IMR-90 (cell line): Measurements from ENCODE around the gene ABCA8. TPM values are rescaled to one million over a fixed set of nuclear protein-coding genes. Genes with fewer than 3 reads are reported as not detected.

Experiments used
- ATAC-seq: fragments of 200-7000 bp; cut with Tn5 transposase; 2 replicates; pipeline ENCODE4 v1.9.1; 2020; ENCODE audit warnings: low read depth, mild to moderate bottlenecking, moderate library complexity
- BruUV-seq: library from RNA; stranded (reverse); fragments of 400-500 nt; replicated peaks from 2 replicates; lab custom pipeline; 2021; lab: Mats Ljungman, UMichigan
- CTCF ChIA-PET: fragments of 300-600 bp; formaldehyde crosslinking; extraction: SDS; loops from one replicate; lab custom pipeline; 2021; ENCODE audit warnings: antibody characterized with exemption; lab: Yijun Ruan, JAX
- POLR2A ChIA-PET: fragments of 300-600 bp; sonication (Branson Sonifier 250); formaldehyde crosslinking; loops from one replicate; lab custom pipeline; 2022; ENCODE audit warnings: antibody characterized with exemption; ENCODE audit not compliant: unreplicated experiment; lab: Charles Lee
- DNase-seq: peaks from one replicate; pipeline ENCODE4 v3.0.0; 2013
- H2AFZ ChIP-seq: replicated peaks from 2 replicates; pipeline ENCODE3; 2013; ENCODE audit warnings: low read length, mild to moderate bottlenecking; ENCODE audit not compliant: poor library complexity
- H2AK5ac ChIP-seq: 2 replicates; pipeline ENCODE4 v1.6.1; 2013; ENCODE audit warnings: low read depth, low read length, inconsistent platforms
- H2AK9ac ChIP-seq: replicated peaks from 2 replicates; pipeline ENCODE3; 2013; ENCODE audit warnings: mild to moderate bottlenecking, low read depth, low read length, moderate library complexity; ENCODE audit not compliant: poor library complexity
- H2BK120ac ChIP-seq: 2 replicates; pipeline ENCODE4 v1.6.1; 2013; ENCODE audit warnings: low read depth, low read length, inconsistent platforms
- H2BK15ac ChIP-seq: 3 replicates; pipeline ENCODE4 v1.6.1; 2013; ENCODE audit warnings: low read depth, low read length, inconsistent platforms
- H2BK20ac ChIP-seq: 2 replicates; pipeline ENCODE4 v1.6.1; 2013; ENCODE audit warnings: low read depth, mild to moderate bottlenecking, inconsistent platforms, low read length, moderate library complexity
- H2BK5ac ChIP-seq: 2 replicates; pipeline ENCODE4 v1.6.1; 2013; ENCODE audit warnings: mild to moderate bottlenecking, low read depth, low read length, inconsistent platforms; ENCODE audit not compliant: poor library complexity, severe bottlenecking
- H3K14ac ChIP-seq: replicated peaks from 2 replicates; pipeline ENCODE4 v1.6.1; 2013; ENCODE audit warnings: low read depth, low read length, inconsistent platforms
- H3K18ac ChIP-seq: 2 replicates; pipeline ENCODE4 v1.6.1; 2013; ENCODE audit warnings: low read depth, low read length, control low read depth
- H3K23ac ChIP-seq: 2 replicates; pipeline ENCODE4 v1.6.1; 2013; ENCODE audit warnings: low read depth, low read length, inconsistent platforms
- H3K27ac ChIP-seq: 2 replicates; pipeline ENCODE4 v1.5.1; 2013; ENCODE audit warnings: mild to moderate bottlenecking, control low read depth, low read length; ENCODE audit not compliant: insufficient read depth
- H3K27me3 ChIP-seq: 2 replicates; pipeline ENCODE4 v1.6.1; 2013; ENCODE audit warnings: low read length; ENCODE audit not compliant: control insufficient read depth, insufficient read depth
- H3K36me3 ChIP-seq: 2 replicates; pipeline ENCODE4 v1.6.1; 2013; ENCODE audit warnings: low read length, mixed read lengths; ENCODE audit not compliant: control insufficient read depth, insufficient read depth
- H3K4ac ChIP-seq: 2 replicates; pipeline ENCODE4 v1.6.1; 2013; ENCODE audit warnings: low read depth, low read length, inconsistent platforms
- H3K4me1 ChIP-seq: 2 replicates; pipeline ENCODE4 v1.6.1; 2013; ENCODE audit warnings: low read length, mixed read lengths; ENCODE audit not compliant: control insufficient read depth, insufficient read depth
- H3K4me2 ChIP-seq: 2 replicates; pipeline ENCODE4 v1.6.1; 2013; ENCODE audit warnings: low read depth, mild to moderate bottlenecking, control low read depth, low read length, moderate library complexity
- H3K4me3 ChIP-seq: 2 replicates; pipeline ENCODE4 v1.5.1; 2013; ENCODE audit warnings: low read depth, mild to moderate bottlenecking, control low read depth, low read length, moderate library complexity; ENCODE audit not compliant: insufficient read depth
- H3K56ac ChIP-seq: 2 replicates; pipeline ENCODE4 v1.6.1; 2013; ENCODE audit warnings: low read length, inconsistent platforms; ENCODE audit not compliant: insufficient read depth; ENCODE audit errors: extremely low read depth
- H3K79me1 ChIP-seq, 2 experiments: 2 replicates each; pipeline ENCODE4 v1.6.1; 2013; ENCODE audit warnings: low read length in 2 of 2, inconsistent platforms in 1 of 2, low read depth in 1 of 2
- H3K9ac ChIP-seq: 2 replicates; pipeline ENCODE4 v1.6.1; 2013; ENCODE audit warnings: low read depth, low read length, control low read depth
- H3K9me1 ChIP-seq: 2 replicates; pipeline ENCODE4 v1.6.1; 2013; ENCODE audit warnings: low read length, inconsistent platforms; ENCODE audit not compliant: insufficient read depth
- H3K9me3 ChIP-seq: 2 replicates; pipeline ENCODE4 v1.6.1; 2013; ENCODE audit warnings: low read length; ENCODE audit not compliant: control insufficient read depth, insufficient read depth
- H4K20me1 ChIP-seq: 2 replicates; pipeline ENCODE4 v1.6.1; 2013; ENCODE audit warnings: low read length, inconsistent platforms; ENCODE audit not compliant: insufficient read depth
- H4K5ac ChIP-seq: 2 replicates; pipeline ENCODE4 v1.6.1; 2013; ENCODE audit warnings: mild to moderate bottlenecking, low read depth, low read length, control low read depth
- H4K8ac ChIP-seq, 2 experiments: 2 replicates each; pipeline ENCODE4 v1.6.1; 2013; ENCODE audit warnings: low read depth in 2 of 2, low read length in 2 of 2, control low read depth in 1 of 2, inconsistent platforms in 1 of 2
- H4K91ac ChIP-seq: 2 replicates; pipeline ENCODE4 v1.6.1; 2013; ENCODE audit warnings: low read depth, low read length, inconsistent platforms; ENCODE audit not compliant: insufficient read depth
- BHLHE40 ChIP-seq: fragments of 150-350 bp; IDR thresholded peaks from 2 replicates; pipeline ENCODE4 v1.6.1; 2016; ENCODE audit warnings: mild to moderate bottlenecking, low read depth, low read length
- CEBPB ChIP-seq: IDR thresholded peaks from 2 replicates; pipeline ENCODE4 v1.6.1; 2012; ENCODE audit warnings: low read depth, low read length, improper control_type of control experiment
- CHD1 ChIP-seq: IDR thresholded peaks from 2 replicates; pipeline ENCODE4 v1.6.1; 2012; ENCODE audit warnings: low read depth, low read length, improper control_type of control experiment
- CTCF ChIP-seq: conservative IDR thresholded peaks from 2 replicates; pipeline ENCODE4 v1.5.1; 2012; ENCODE audit warnings: mild to moderate bottlenecking, low read depth, low read length, improper control_type of control experiment
- ELK1 ChIP-seq: fragments of 150-350 bp; IDR thresholded peaks from 2 replicates; pipeline ENCODE4 v1.6.1; 2016; ENCODE audit warnings: low read depth, mild to moderate bottlenecking, low read length, moderate library complexity, borderline replicate concordance
- FOS ChIP-seq: fragments of 150-350 bp; IDR thresholded peaks from 2 replicates; pipeline ENCODE4 v1.6.1; 2016; ENCODE audit warnings: low read depth, low read length
- MAFK ChIP-seq: IDR thresholded peaks from 2 replicates; pipeline ENCODE4 v1.6.1; 2012; ENCODE audit warnings: low read depth, low read length, improper control_type of control experiment
- MAZ ChIP-seq: IDR thresholded peaks from 2 replicates; pipeline ENCODE4 v1.6.1; 2012; ENCODE audit warnings: low read depth, mild to moderate bottlenecking, low read length, improper control_type of control experiment, moderate library complexity, borderline replicate concordance
- MXI1 ChIP-seq: IDR thresholded peaks from 2 replicates; pipeline ENCODE4 v1.6.1; 2012; ENCODE audit warnings: low read depth, mild to moderate bottlenecking, low read length, moderate library complexity, borderline replicate concordance
- POLR2A ChIP-seq: IDR thresholded peaks from 2 replicates; pipeline ENCODE4 v1.6.1; 2012; ENCODE audit warnings: mild to moderate bottlenecking, low read depth, low read length
- RAD21 ChIP-seq: IDR thresholded peaks from 2 replicates; pipeline ENCODE4 v1.6.1; 2012; ENCODE audit warnings: low read length, improper control_type of control experiment
- RCOR1 ChIP-seq: IDR thresholded peaks from 2 replicates; pipeline ENCODE4 v1.6.1; 2012; ENCODE audit warnings: mild to moderate bottlenecking, low read length, improper control_type of control experiment; ENCODE audit not compliant: insufficient replicate concordance
- SMC3 ChIP-seq: fragments of 150-350 bp; IDR thresholded peaks from 2 replicates; pipeline ENCODE4 v1.6.1; 2016; ENCODE audit warnings: low read depth, mild to moderate bottlenecking, antibody characterized with exemption, low read length, moderate library complexity
- USF2 ChIP-seq: fragments of 150-350 bp; IDR thresholded peaks from 2 replicates; pipeline ENCODE4 v1.6.1; 2017; ENCODE audit warnings: mild to moderate bottlenecking, antibody characterized with exemption, low read length, low read depth
- WGBS, 2 experiments: methylation state at CpG; one replicate each; pipeline versions ENCODE4 v1.1.5 to v1.1.7; 2013; ENCODE audit warnings: missing lambda C conversion rate in 2 of 2; ENCODE audit not compliant: insufficient read length in 1 of 2; ENCODE audit errors: extremely low coverage in 2 of 2; 5-methylcytosine and 5-hydroxymethylcytosine counted together
- dilution Hi-C: fragments of 300-500 bp; cut with HindIII; formaldehyde crosslinking; loops from one replicate; pipeline ENCODE4 v1.14.3; 2018; ENCODE audit warnings: low sequenced_read_pairs; ENCODE audit not compliant: unreplicated experiment
- in situ Hi-C: fragments of 300-500 bp; cut with MboI; formaldehyde crosslinking; loops from 3 replicates; pipeline ENCODE4 v1.14.3; 2019; ENCODE audit warnings: low sequenced_read_pairs, inconsistent platforms, mixed read lengths
- intact Hi-C: fragments of 100-400 bp; cut with micrococcal nuclease; formaldehyde crosslinking; loops from 2 replicates; pipeline ENCODE4 v1.10.0; 2022
- polyA plus RNA-seq, 3 experiments: library from polyadenylated mRNA; depleted of rRNA; stranded (reverse); fragments of >200 nt; gene quantifications; 2 replicates each; pipeline ENCODE4 v1.2.3, GENCODE V29; 2012; ENCODE audit warnings: low replicate concordance in 1 of 3
- total RNA-seq: library from RNA; depleted of rRNA; stranded (reverse); fragments of >200 nt; gene quantifications from 2 replicates; pipeline ENCODE4 v1.2.3, GENCODE V29; 2012

ABCA8 gene
- total and polyA plus RNA-seq, 2 of the 4 experiments (the other 2 are of a cell fraction), result 1.8 TPM

- peak; percentile 23; the same call in 1 of the 2 replicates for TF ChIP-seq MAFK
- no peak for TF ChIP-seq MAZ
- TF ChIP-seq MXI1, result no peak
- peak; percentile 77; the same call in 1 of the 2 replicates for TF ChIP-seq FOS
- no peak for TF ChIP-seq CHD1
- TF ChIP-seq CEBPB, result no peak
- TF ChIP-seq CTCF, result no peak
- peak; percentile 93 for TF ChIP-seq BHLHE40
- TF ChIP-seq SMC3, result no peak
- no peak for TF ChIP-seq ELK1
- TF ChIP-seq RCOR1, result peak; percentile 70
- no peak for TF ChIP-seq RAD21
- no peak for TF ChIP-seq POLR2A
- no peak for TF ChIP-seq USF2
- ChIA-PET CTCF (no interaction called here), POLR2A (no interaction called here)
- peaks cover 14% of the 10 kb centered on the region for H3K9me1 ChIP-seq
- H2BK20ac ChIP-seq, result peak overlapping the region; percentile 84
- no peaks in the 10 kb centered on the region for H3K27me3 ChIP-seq
- H2BK15ac ChIP-seq, result peak overlapping the region; percentile 42
- H2AK9ac ChIP-seq, result no peak overlapping the region
- peak overlapping the region; percentile 48 for H4K91ac ChIP-seq
- H2AFZ ChIP-seq, result no peak overlapping the region
- peak overlapping the region; percentile 75 for H3K4ac ChIP-seq
- no peaks in the 10 kb centered on the region for H3K79me1 ChIP-seq
- 0 out of 2 replicates have a peak, but pooled peaks cover 3% of the 10 kb centered on the region for H4K20me1 ChIP-seq
- dilution Hi-C loops (no loop called here), in situ Hi-C loops (no loop called here), intact Hi-C loops (no loop called here)
- H4K5ac ChIP-seq, result no peak overlapping the region
- peak overlapping the region; percentile 43 for H2BK5ac ChIP-seq
- no peak overlapping the region; the same call in 1 of the 2 replicates for H3K18ac ChIP-seq
- H3K36me3 ChIP-seq, result no peaks in the 10 kb centered on the region
- peak overlapping the region; percentile 47; the same call in 1 of the 2 replicates for H3K14ac ChIP-seq
- peak overlapping the region; percentile 57; the same call in 1 of the 2 replicates for H3K23ac ChIP-seq
- no TSS peak for BruUV-seq
- H3K56ac ChIP-seq, result no peak overlapping the region; the same call in 1 of the 2 replicates
- peak overlapping the region; percentile 56; the same call in 1 of the 2 replicates for H3K4me2 ChIP-seq
- H3K9me3 ChIP-seq, result no peaks in the 10 kb centered on the region
- peak overlapping the region; percentile 77 for H2BK120ac ChIP-seq
- peak overlapping the region; percentile 41 to 57 for H4K8ac ChIP-seq
- H2AK5ac ChIP-seq, result peak overlapping the region; percentile 76
- DNase-seq (peak; percentile 94), ATAC-seq (peak; percentile 95)
- H3K4me3 ChIP-seq, result no peak overlapping the region
- no CpG with 5 or more reads among the region's 3 CpGs for WGBS, 2 experiments
- H3K27ac ChIP-seq, result peak overlapping the region; percentile 33
- peaks cover 13% of the 10 kb centered on the region for H3K4me1 ChIP-seq
- no peak overlapping the region for H3K9ac ChIP-seq
These were observed 133.1 kb downstream of the ABCA8 start for GRCh38 chr17:68821860-68822696.
